GM21825 (cell line): ENCODE results near the gene LIMS3.
"Not testable (repeated sequence)": the region's sequence is repeated elsewhere in the genome, so short reads cannot be mapped to it uniquely, and the experiment has no call there.

Experiments
- ATAC-seq: cut with Tn5 transposase; IDR thresholded peaks from one replicate; pipeline ENCODE4 v1.9.1; 2021; ENCODE audit warnings: mild to moderate bottlenecking, moderate library complexity; ENCODE audit not compliant: unreplicated experiment

Gene LIMS3

DNA sequence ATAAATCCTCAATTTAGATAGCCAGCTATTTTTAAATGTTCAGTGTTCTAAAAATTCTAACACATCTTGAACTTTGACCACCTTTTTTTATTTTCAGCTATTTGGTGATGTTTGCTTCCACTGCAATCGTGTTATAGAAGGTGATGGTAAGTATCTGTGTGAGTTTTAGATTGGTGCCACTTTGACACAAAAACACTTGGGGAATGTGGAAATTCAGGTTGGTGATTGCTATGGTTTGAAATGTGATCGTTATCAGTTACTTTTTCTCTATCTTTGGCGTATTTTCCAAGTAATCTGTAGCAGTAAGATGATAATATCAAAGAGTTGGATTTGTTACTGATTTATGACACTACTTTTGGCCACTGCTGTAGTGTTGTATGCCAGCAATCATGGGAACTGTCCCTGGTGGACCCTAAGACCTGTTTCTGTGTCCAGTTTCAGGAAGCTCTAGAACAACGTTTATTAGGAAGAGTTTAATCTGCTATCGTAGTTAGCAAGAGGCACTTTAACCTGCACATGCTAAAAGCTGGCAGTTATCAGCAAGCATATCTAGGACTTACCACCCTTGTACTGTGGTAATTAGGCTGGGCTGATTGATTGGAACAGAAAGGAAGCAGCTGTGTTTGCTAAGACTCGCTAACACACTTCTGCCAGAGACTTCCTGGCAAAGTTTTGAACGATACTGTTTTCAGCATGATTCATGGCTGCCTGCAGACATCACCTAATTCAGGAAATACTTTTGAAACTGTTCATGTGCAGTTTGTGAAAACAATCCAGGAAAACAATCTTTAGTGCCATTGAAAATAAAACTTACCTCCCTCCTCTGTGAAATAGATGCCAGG is 23.3 kb downstream of the LIMS3 start:
- ATAC-seq: not testable (repeated sequence)

- not testable (repeated sequence) for ATAC-seq
These were observed 26.0 kb downstream of the LIMS3 start for GRCh38 chr2:109924481-109924880.

GRCh38 chr2:109927803-109928202 is 29.3 kb downstream of the LIMS3 start:
- not testable (repeated sequence) for ATAC-seq

DNA sequence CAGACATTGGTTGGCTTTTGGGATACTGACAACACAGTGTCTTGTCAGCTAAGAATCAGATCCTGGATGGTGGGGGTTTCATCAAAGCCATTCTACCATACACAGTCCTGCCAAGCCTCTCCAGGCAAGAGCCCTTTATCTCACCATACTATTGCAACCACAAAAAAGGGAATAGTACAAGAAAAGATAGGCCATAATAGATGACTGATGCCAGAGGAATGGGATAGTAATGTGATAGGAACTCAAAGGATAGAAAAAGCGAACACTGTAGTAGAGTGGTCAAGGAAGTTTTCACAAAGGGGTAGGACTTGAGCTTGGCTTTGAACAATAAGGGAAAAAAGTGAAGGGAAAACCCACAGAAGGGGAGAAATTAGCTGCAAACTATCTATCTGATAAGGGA is 30.7 kb downstream of the LIMS3 start:
- ATAC-seq: not testable (repeated sequence)

GRCh38 chr2:109936534-109936933 is 38.0 kb downstream of the LIMS3 start:
- ATAC-seq: not testable (repeated sequence)

- not testable (repeated sequence) for ATAC-seq
These were observed 46.9 kb downstream of the LIMS3 start for GRCh38 chr2:109945362-109945761.

GRCh38 chr2:109947262-109947958 is 48.9 kb downstream of the LIMS3 start:
- not testable (repeated sequence) for ATAC-seq

DNA sequence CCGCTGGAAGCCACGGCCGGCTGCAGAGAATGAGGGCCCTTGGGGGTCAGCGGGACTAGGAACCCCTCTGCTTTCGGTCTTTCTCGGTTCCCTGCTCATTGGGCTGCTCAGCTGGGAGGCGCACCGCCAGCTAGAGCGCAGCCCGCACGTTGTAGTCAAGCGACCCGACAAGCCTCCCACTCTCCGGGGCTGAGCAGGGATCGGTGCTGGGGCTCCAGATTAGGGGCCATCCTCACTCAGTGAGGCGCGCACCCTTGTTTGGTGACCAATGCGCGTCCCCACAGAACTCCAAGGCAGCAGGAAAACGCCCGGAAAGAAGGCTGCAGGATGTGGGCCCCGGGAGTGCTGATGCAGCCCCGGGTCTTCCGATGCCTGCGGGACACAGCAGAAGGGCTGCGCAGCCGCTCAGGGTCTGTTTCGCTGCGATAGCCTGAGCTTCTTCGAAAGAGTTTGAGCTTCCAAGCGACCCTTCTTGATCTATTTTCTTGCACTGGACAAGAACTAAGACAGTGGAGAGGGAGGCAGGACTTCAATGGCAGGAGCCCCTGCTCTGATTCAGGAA is 49.6 kb downstream of the LIMS3 start:
- ATAC-seq: not testable (repeated sequence)

DNA sequence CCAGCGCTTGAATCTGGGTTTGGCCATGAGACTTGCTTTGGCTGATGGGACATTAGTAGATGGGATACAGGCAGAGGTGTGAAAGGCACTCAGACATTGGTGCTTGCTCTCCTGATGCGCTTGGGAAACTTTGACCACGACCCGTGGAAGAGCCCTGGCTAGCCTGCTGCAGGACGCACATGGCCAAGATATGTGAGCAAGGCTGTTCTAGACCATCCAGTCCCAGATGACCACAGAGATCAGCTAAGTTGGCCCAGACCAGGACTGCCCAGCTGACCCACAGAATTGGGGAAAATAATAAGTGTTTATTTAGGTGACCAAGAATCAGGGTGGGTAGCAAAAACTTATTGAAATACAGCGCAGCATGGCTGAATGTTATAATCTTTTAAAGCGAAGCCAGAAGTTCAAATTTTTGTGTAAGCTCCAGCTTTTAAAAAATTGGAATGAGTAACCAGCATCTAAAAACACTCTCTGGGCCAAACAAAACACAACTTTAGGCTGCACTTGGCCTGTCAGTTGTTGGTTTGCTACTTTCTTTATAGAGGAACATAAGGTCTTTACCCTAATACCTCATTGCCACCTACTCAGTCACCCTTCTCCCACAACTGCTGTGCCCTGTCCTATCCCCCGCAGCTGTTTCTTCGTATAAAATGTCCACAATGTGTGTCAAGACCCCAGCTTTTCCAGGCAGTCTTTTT is 51.8 kb downstream of the LIMS3 start:
- not testable (repeated sequence) for ATAC-seq

- ATAC-seq: not testable (repeated sequence)
These were observed 65.5 kb downstream of the LIMS3 start for GRCh38 chr2:109963942-109964341.

DNA sequence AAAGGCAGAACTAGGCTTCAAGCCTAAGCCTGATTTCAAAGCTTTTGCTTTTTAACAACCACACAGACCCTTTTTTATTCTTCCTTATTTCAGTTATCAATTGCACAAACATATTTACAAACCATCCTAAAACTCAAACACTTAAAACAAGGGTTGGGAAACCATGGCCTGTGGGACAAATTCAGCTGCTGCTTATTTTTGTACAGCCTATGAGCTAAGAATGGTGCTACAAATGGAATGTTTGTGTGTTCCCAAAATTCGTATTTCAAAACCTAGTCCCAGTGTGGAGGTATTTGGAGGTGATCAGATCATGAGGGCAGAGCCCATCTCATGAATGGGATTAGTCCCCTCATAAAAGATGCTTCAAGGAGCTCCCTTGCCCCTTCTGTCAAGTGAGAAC is 67.0 kb downstream of the LIMS3 start:
- ATAC-seq: not testable (repeated sequence)

- not testable (repeated sequence) for ATAC-seq
These were observed 67.7 kb downstream of the LIMS3 start for GRCh38 chr2:109966107-109966736.

DNA sequence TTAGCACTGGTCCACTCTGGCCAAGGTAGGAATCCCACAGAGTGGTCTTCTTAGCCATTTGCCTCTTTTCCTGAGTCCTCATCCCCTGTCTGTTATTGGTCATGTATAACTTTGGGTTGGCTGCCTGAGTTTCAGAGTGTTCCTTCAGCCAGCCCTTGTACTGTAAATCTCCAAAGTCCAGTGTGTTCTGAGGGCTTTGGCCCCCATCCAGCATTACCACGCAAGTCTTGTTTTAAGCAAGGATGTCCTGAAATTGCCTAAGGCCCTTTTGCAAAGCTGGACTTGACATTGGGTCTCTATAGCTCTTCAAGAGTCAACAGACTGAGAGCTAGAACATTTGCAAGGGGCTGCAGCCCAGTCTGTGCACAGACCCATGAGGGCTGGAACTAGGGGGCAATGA is 68.4 kb downstream of the LIMS3 start:
- not testable (repeated sequence) for ATAC-seq

DNA sequence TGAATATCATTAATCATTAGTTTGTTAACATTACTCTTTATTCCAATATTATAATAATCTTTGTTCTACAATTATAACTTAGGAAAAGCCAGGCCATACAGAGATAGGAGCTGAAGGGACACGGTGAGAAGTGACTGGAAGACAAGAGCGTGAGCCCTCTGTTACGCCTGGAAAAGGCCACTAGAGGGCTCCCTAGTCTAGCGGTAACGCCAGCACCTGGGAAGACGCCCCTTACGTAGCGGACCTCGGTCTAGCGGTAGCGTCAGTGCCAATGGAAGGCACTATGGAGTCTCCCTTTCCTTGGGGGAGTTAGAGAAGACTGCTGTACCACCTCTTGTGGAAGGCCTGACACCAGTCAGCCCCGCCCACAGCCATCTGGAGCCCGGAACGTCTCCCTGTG is 71.4 kb downstream of the LIMS3 start:
- not testable (repeated sequence) for ATAC-seq

- ATAC-seq: not testable (repeated sequence)
These were observed 73.2 kb downstream of the LIMS3 start for GRCh38 chr2:109971710-109972109.
